GM11168 (cell line): ENCODE measurements around the gene CD9.

Source experiments
- in situ Hi-C: fragments of 300-500 bp; cut with MboI; formaldehyde crosslinking; loops from one replicate; pipeline ENCODE4 v1.12.0; 2022; ENCODE audit warnings: low sequenced_read_pairs; ENCODE audit not compliant: unreplicated experiment

The CD9 gene

DNA sequence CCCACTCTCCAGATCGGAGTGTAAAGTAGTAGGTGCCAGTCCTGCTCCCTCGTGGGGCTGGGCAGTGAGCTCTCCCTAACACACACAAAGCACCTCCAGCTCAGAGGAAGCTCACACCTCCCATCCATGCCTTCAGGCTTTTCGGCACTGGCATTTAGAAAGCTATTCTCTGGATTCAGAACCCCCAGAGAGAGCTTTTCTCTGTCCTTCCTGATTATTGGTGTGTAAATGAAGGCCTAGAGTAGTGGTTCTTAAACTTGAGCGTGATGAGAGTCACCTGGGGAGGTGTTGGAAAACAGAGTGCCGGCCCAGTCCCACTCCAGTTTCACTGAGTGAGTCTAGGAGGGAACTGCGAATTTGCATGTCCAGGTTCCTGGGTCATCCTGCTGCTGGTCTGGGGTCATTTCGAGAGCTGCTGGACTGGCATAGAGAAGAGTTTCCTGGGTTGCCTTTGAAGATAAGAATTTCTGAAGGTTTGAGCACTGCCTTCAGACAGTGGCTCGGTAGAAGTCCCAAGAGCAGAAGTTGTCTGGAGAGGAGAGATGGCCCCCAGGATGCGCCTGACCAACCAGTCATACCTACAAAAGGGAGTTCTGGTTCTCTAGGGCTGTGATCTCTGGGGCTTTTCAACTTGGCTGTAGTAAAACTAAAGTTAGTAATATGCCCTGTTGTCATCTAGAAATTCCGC lies 15.1 kb downstream of the CD9 start:
- in situ Hi-C loops, result no loop called here

DNA sequence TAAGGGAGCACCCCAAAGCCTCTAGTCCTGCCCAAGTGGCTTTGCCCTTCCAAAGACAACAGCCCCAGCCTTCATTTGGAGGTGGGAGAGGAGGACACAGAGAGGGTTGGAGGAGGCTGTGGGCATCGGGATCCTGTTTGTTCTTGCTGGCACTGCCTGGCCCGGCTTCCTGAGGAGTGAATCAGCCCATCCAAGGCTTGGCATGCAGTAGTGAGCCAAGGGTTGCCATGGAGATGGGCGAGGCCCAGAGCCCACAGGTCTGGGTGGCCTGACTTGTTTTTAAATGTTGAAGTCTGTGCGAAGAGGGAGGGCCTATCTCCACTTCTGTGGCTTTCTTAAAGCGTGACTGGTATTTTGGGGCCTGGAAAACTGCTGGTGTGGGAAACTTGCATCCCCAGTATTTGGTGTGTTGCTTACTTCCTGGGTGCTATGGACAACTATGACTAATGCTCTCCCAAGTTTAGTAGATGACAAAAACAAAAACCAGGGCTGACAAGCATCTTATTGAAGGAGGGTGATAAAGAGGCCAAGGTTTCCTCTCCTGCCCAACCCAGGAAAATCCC lies 15.8 kb downstream of the CD9 start:
- in situ Hi-C loops, result no loop called here

DNA sequence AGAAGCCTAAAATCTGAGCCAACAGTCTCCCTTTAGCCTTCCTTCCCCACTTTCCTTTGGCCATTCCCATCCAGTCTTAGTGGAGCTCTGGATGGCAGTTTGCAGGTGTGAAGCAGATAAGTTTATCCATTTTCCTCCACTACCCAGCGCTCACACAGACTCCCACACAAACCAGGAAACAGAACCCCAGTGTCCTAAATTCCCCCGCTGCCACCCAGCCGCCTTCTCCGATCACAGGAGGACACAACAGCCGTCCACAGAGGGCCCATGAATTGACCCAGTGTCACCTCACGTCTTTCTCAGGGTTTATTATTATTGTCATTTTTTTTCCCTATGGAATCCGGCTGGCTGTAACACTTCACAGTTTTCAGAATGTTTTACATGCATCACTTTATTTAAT lies 16.4 kb downstream of the CD9 start:
- in situ Hi-C loops, result no loop called here

DNA sequence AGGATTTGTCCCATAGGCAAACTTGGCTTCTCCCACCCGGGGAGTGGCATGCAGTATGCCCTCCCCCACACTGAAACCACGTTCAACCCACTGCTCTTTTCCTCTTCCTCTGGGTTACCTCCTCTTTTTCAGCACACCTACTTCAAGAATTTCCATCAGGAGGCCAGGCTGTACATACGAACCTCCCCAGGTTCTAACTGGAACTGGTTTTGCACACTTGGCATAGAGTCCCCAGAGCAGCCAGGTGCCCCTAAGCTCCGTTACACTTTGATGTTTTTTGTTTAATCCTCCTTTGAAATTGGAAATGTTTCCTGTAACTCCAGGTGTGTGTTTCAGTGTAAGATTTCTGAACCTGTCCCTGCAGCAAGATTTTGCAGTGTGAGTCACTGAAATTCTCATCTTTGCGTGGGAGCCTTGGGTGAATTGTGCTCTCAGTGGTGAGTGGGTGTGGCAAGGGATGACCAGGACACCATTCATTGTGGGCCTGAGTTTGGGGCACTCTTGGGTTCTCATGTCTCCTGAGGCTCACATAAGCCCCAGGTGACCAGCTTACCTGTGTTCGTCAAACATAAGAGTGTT lies 18.2 kb downstream of the CD9 start:
- in situ Hi-C loops, result no loop called here

DNA sequence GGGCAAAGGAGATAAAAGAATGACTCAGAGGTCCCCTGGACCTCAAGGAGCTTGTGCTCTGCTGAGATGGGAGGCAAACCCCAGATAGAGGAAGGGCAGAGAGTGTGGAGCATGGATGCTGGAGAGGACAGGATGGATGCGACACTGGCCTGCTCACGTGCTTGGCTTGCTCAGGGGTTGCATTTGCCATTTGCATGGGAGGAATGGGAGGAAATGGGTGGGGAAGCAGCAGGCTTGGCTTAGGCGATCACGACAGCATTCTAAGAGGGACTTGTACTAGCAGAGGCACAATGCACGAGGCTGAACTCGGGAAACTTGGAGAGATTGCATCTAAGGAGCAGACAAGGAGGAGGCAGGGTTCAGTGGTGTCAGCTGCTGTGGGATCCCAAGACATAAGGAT lies 19.8 kb downstream of the CD9 start:
- in situ Hi-C loops, result no loop called here

DNA sequence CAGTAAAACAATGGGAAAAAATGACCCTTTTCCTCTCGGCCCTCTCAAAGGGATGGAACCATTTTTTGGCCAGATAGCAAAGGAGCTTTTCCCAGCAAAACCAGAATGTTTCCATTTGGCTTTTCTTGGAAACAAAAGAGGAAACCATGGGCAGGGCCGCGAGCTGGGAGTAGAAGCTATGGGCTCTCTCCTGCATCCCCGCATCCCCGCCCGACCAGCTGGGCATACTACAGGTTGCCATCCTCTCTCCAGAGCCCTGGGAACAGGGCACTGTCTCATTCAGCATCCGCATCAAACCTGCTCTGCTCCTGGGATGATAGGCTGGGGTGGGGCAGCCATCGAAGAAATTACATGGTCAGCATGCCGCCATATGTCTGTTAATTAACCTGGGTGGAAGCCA lies 20.9 kb downstream of the CD9 start:
- in situ Hi-C loops, result no loop called here

DNA sequence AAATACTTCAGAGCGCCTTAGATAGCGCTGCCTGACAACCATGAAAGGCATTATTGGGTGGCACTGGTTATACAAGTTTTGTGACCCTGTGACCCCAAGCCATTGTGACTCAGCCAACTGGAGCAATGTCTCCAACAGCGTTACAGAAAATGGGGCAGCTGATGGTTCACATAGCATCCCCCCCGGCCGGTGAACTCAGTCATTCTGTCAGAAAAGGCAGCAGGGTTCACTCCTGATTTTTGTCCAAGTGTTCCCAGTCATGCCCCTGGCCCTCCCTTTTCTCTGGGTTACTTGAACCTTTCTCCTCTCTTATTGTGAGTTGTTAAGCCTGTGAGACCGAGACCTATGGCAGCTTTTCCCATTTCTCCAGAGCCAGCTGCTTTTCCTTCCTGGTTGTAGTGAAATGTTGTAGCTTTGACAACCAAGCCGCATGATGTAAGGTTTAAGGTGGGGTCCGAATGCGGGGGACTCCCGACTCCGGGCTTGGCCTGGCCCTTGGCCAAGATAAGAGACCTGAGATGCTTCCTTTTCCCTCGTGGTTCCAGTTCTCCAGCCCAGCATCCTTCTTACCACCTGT lies 22.0 kb downstream of the CD9 start:
- in situ Hi-C loops, result no loop called here

DNA sequence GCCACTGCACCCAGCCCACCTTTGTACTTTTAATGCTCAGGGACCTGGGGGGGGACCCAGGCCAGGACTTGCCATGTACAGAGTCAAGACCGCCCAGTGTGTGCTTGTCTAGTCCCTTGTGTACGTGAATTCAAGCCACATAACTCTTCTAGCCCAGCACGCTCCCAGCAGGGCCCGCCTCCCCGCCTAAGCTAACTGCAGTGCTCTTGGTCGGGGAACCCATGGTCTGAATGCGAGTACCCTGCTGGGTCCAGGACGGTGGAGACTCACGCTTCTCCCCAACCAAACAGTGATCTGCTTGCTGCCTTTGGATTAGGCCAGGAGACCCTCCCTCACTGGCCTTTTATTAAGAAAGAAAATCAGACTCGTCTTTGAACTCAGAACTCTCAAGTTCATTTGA lies 23.3 kb downstream of the CD9 start:
- in situ Hi-C loops, result no loop called here

DNA sequence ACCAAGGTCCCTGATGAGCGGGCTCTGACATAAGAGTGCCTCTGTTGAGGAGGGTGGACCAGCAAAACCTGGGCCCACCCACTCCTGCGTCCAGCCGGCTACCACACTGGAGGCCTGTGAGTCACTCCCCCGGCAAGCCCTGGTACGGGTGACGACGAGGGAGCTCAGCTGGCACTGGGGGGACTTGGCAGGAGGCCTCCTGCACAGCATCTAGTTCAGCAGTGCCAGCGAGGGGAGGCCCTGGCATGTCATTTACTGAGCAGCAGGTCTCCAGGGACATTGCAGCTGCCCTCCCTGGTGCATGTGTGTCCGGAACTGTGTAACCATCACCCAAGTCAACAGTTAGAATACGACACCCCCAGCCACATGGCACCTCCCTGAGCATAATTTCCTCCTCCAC lies 24.4 kb downstream of the CD9 start:
- in situ Hi-C loops, result no loop called here

DNA sequence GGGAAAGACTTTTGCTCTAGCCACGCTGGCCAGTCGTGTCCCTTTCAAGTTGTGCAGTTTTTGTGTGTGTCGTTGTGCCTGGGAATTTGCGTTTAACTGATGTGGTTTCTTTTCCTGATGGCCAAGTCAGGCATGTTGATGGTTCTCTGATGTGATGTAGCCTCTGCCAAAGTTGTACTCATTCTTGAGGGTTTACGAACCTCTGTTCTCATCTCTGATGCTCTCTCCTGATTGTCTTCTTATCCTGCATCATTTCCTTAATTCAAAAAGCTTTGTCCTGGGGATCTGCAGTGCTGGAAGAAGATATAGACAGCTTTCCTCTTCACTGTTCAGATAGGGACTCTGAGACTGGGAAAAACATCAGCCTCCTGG lies 25.4 kb downstream of the CD9 start:
- in situ Hi-C loops, result no loop called here

DNA sequence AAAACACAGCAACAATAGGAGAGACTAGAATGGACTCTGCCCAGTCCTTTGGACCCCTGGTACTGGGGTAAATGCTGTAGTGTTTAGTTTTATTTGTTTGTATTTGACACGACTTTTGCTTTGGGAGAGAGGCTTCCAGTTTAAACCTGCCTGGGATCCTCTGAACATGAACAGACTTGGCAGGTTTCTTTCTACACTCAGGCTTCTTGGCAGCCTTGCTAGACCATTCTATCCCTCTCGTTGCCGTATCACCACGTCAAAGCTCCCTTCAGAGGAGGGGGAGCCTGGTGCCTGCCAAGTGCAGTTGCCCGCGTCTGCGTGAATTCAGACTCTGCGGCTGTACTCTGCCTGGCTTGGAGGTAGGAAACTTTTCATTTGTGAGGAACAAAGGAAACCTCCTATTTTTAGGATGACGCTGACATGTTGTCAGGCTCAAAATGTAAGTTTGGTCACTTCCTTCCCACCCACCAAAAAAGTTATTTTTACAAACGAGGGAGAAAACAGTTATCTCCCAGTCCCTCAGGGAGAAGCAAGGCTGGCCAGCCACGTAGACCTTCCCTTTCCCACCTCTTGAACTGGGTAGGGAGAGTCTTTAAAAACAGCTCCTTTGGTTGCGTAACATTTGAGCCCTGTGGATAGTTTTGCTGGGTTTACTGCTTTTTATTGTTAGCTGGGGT lies 25.9 kb downstream of the CD9 start:
- in situ Hi-C loops, result no loop called here

DNA sequence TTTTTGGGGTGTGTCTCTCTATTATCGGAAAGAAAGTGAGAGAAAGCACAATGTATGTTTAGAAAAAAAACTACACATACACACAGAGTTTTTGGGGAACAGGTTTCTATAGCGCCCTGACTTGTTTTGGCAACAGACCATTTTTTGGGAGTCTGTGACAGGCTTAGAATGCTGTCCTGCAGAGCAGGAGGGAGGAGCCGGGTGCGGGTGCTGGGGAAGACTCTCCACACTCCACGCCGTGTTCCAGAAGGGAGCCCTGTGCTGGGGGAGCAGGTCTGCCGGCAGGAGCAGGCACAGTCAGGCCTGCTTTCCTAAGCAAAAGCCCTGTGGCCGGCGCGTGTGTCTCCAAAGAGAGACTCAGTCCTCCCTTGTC lies 26.5 kb downstream of the CD9 start:
- in situ Hi-C loops, result no loop called here

DNA sequence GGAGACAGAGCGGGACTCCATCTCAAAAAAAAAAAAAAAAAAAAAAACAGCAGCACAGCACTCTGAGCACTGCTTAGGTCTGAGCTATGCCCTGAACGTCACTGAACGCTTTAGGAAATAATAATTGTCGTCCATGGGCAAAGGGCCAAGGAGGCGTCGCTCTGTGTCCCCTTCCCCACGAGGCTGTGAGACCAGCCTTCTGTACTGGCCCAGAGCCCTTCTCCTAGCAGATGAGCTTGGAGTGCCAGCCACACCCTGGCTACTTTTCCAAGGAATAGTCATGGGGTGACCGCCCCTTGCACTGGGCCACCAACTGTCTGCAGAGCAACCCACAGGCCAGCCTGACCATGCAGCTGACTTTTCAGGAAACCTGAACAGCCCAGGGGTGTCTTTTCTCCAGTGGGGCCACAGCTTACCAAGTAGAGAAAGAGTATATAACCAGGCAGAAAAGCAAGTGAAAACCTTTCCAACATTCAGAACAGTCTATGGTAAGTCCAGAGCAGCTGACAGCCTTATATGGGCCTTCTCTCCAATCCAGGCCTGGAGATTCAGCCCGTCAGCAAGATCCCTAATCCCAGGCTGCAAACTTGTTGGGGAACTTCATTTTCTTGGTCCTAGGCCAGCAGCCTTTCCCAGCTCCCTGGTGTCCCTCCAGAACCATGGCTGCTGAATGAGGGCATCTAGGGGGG lies 28.5 kb downstream of the CD9 start:
- in situ Hi-C loops, result no loop called here

DNA sequence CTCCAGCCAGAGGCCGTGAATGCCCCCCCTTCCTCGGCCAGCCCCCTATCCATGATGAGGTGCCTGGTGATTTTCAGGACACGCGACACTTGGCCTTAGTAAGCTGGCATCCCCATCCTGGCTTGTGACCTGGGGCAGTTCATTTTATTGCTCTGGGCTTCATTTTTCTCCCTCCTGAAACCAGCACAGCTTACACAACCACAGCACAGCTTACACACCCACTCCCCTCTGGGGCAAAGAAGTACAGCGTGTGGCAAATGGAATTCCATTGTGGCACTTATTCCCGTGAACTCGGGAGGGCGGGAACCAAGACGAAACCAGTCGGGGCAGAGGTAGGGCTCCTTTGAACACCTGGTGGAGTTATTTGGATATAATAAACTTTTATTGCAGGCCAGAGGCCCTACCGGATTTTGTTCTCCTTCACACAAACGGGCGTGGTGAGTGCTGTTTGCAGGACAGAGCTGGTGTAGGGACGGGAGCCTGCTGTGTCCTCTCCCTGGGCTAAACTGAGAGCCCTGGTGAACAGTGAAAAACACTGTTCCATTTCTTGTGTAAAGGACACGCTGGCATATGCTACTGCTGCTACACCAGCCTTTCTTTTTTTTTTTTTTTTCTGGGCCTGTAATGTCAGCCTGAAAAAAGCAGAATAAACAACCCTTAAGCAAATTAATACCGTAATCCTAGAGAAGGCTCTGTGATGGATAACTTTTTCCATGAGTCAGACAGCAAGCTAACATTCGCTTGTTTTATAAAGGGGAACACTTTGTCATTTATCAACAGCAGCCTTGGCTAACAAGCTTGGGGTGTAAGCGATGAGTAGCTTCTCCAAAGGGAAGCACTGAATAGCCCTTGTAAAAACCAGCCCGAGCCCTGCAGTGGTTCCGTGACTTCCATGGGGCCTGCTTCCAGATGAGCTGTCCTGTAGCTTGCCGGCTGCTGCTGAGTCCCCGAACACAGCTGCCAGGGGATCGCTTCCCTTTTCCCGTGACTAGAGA lies 29.3 kb downstream of the CD9 start:
- in situ Hi-C loops, result no loop called here

DNA sequence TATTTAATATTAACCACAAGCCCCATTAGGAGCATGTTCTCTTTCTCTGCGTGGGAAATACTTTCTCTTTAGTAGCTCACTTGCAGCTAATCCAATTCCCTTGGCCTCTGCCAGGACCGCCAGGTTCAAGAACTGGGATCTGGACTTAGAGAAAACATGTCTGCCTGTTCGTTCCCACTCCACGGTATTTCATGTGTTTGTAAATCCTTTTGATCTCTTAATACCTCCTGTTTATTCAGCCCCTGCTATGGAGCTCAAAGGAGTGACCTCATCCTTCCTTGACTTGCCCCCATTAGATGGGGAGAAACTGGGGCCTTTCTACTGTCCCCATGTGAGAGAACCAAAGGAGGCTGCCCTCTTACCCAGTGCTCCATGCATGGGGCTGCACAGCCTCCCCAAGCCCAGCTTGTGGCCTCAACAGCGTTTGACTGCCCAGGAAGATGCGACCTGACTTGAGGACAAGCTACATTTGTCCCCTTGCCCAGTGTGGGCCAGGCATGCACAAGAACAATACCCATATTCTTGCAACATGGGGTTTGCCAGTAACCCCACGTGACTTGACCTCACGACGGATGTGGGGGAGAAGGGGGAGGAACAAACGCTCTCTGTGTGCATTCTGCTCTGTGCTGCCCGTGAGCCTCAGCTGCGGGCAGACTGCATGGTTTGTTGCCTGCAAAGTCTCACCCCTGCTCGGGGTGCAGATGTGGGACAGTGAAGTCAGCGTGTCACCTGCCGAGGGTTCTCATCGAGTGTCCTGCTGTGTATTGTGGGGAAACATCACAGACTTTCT lies 30.3 kb downstream of the CD9 start:
- in situ Hi-C loops, result no loop called here

DNA sequence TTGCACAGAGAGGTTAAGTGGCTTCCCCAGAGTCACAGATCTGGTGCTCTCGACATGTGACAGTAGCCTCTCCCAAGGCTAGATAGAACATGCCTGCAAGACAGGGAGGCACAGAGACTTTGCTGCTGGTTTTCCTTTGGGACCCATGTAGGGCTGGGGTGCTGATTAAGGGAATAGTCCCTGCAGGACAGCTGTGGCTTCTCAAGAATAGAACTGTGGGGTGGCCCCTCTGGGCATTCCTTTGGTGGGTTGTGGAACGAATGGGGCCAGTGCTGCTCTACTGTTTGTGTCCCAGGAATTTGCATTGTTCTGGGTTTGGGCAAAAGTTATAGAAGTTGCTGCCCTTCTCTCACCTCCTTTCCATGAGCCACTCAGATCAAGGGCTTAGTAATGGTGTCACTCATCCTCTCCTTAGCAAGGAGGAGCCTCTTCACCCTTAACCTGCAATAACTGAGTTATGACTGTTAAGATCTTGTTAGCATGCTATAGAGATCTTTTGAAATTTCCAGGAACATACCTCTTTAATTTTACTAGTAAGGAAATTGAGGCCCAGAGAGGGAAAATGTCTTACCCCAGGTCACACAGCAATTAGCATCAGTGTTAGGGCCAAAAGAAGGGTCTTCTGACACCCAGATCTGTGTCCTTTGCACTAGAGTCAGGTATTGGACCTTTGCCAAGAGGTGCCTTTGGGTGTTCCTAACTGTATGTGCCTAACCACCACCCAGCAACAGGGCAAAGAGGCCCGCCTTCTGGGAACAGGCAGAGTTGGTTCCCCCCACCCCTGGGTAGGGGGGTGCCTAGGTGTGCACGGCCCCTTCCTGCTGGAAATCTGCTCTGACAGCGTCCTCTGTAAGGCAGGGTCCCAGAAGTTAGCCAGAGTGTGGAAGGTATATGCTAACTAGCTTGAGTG lies 31.4 kb downstream of the CD9 start:
- in situ Hi-C loops, result no loop called here

DNA sequence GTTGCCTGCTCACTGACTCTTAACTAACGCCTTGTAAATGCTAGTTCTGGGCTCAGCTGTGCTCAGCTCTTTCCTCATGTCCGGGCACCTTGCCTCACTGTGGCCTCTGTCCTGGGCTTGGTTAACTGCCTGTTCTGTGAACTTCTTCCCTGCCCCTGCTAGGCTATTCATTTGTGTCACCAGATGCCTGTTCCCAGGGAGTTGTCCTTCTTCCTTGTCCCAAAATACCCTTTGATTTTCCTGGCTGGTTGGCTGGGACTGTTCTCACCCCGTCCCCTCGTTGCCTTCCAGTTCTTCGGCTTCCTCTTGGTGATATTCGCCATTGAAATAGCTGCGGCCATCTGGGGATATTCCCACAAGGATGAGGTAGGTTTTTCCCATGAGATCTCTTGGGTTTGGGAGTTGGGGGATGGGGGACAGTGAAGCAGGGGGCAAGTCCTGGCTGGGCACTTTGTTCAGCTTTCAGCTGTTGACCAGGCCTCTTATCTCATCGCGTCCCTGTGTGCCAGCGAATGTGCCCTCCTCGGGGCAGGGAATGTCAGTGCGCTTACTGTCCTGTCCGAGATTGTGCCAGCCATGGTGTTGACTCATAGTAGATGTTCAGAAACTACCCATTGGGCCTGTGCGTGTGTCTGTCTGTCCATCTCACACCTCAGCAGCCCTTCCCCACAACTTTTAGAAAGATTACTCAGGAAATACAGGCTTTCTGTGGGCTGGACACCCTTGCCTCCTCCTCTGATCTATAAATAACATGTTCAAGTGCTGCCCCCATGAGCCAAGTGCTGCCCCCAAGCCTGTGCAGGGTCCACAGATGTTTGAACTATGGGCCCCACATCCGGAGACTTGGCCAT lies 33.1 kb downstream of the CD9 start:
- in situ Hi-C loops, result no loop called here
